ENCODE data around the gene TNRC6B. TPM values are rescaled to one million over a fixed set of nuclear protein-coding genes. Genes with fewer than 3 reads are reported as not detected.

Gene TNRC6B
- total RNA-seq, 6 experiments from 2014 or later, result 30.8 to 36.3 (median 34.3) TPM

- Mint-ChIP-seq H3K27me3 (ENCODE audit: insufficient read depth) (no peaks in the 10 kb centered on the region), H3K4me3 (no peak overlapping the region), H3K36me3 (ENCODE audit: low read depth) (peaks cover 31% of the 10 kb centered on the region), H3K4me1 (ENCODE audit: low read depth) (peaks cover 69% of the 10 kb centered on the region), H3K27ac (no peak overlapping the region), H3K9me3 (no peaks in the 10 kb centered on the region)
- no peak for TF ChIP-seq CTCF (IDR thresholded peaks at IDR 0.05)
- DNase-seq, result no peak
Measured at GRCh38 chr22:40187389-40187788, 9.7 kb downstream of the TNRC6B start.

DNA sequence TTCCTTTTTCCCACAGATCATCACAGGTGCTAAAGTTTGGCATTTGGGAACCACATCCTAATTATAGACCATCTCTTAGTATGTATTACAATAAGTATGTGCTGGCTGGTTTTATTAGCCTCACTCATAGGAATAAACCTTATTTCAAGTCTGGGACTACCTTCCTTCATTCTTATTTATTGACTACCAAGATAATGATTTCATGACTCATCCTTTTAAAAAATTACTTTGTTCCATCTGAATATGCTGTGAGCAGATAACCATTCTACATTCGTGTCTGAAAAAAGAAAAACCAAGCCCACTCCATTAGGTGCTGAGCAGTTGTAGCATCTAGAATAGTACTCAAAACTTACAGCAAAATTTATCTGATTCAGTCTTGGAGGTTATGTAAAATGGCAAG, 12.3 kb downstream of the TNRC6B start:
- Mint-ChIP-seq H3K4me3 (no peak overlapping the region), H3K4me1 (ENCODE audit: low read depth) (peaks cover 60% of the 10 kb centered on the region), H3K9me3 (no peaks in the 10 kb centered on the region), H3K27me3 (ENCODE audit: insufficient read depth) (no peaks in the 10 kb centered on the region), H3K36me3 (ENCODE audit: low read depth) (peaks cover 23% of the 10 kb centered on the region), H3K27ac (peak overlapping the region; percentile 19)
- no peak for TF ChIP-seq CTCF (IDR thresholded peaks at IDR 0.05)
- DNase-seq, result peak; percentile 52

DNA sequence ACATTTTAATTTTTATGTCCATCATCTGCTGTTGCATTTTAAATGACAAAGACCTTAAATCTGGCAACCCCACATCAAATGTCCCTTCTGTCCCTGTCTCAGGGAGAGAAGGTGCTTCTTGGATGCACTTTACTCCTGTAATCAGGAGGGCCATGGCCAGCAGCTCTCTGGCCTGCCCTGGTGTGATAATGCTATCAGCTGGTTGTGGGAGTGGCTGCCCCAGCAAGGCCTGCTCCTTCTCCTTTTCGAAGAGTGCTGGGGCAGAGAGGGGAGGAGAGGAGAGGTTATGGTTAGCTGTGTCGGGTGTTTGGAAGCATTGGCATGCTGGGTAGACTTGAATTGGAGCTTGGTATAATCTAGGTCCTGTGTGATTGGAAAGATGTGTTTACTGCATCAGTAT, 12.8 kb downstream of the TNRC6B start:
- no peak for TF ChIP-seq CTCF (IDR thresholded peaks at IDR 0.05)
- H3K27me3 Mint-ChIP-seq (ENCODE audit: insufficient read depth), result no peaks in the 10 kb centered on the region
- H3K27ac Mint-ChIP-seq, result peak overlapping the region; percentile 19; the same call in 1 of the 2 replicates
- no peak overlapping the region for H3K4me3 Mint-ChIP-seq
- peaks cover 21% of the 10 kb centered on the region for H3K36me3 Mint-ChIP-seq (ENCODE audit: low read depth)
- H3K9me3 Mint-ChIP-seq, result no peaks in the 10 kb centered on the region
- H3K4me1 Mint-ChIP-seq (ENCODE audit: low read depth), result peaks cover 61% of the 10 kb centered on the region
- no peak for DNase-seq

- H3K27ac Mint-ChIP-seq, result no peak overlapping the region
- DNase-seq, result no peak
- peaks cover 10% of the 10 kb centered on the region for H3K36me3 Mint-ChIP-seq (ENCODE audit: low read depth)
- peaks cover 72% of the 10 kb centered on the region for H3K4me1 Mint-ChIP-seq (ENCODE audit: low read depth)
- H3K9me3 Mint-ChIP-seq, result no peaks in the 10 kb centered on the region
- no peaks in the 10 kb centered on the region for H3K27me3 Mint-ChIP-seq (ENCODE audit: insufficient read depth)
- TF ChIP-seq CTCF (IDR thresholded peaks at IDR 0.05), result peak; percentile 71
- H3K4me3 Mint-ChIP-seq, result no peak overlapping the region
Measured at GRCh38 chr22:40193429-40194421, 16.0 kb downstream of the TNRC6B start.

- no peaks in the 10 kb centered on the region for H3K27me3 Mint-ChIP-seq (ENCODE audit: insufficient read depth)
- H3K4me1 Mint-ChIP-seq (ENCODE audit: low read depth), result peaks cover 72% of the 10 kb centered on the region
- H3K27ac Mint-ChIP-seq, result no peak overlapping the region
- no peak for DNase-seq
- no peaks in the 10 kb centered on the region for H3K9me3 Mint-ChIP-seq
- H3K4me3 Mint-ChIP-seq, result no peak overlapping the region
- H3K36me3 Mint-ChIP-seq (ENCODE audit: low read depth), result peaks cover 10% of the 10 kb centered on the region
- no peak for TF ChIP-seq CTCF (IDR thresholded peaks at IDR 0.05)
Measured at GRCh38 chr22:40194656-40195055, 16.9 kb downstream of the TNRC6B start.

Measured in HFFc6 (cell line).